Measurements from ENCODE around the gene PSTPIP2.
"Not testable (repeated sequence)": the region's sequence is repeated elsewhere in the genome, so short reads cannot be mapped to it uniquely, and the experiment has no call there.

Gene PSTPIP2

DNA sequence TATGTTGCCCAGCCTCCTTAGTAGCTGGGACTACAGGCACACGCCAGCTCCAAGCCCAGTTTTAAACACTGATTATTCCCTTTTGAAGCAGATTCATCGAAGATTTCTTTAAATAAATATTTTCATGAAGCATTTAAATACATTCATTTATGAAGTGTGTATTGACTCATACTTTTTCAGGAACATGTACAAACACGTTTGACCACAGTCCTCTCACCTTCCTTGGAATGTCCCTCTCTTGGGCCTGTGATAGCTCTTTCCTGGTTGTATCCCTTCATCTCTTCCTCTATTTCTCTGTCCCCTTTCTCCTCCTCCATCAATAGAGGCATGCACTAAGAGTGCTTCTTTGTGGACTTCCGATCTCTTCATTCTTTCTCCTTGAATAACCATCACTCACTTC is 2.5 kb downstream of the PSTPIP2 start:
- DNase-seq: no peak

DNA sequence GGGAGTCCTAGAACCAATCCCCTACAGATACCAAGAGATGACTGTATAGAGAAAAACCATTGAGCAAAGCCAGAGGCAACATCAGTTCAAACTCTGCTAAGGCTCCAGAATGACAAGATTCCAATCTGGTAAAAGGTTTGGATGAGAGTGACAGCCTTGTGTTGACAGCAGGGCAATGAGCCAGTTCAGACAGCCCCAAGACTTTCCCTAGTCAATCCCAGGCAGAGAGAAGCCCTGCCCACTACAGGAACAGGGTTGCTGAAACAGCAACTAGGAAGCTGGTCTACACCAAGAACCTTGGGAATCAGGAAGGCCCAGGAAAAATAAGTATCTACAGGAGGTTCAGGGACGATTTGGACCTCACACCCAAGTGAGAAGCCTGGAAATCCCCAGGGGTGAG is 3.3 kb downstream of the PSTPIP2 start:
- DNase-seq: no peak

DNA sequence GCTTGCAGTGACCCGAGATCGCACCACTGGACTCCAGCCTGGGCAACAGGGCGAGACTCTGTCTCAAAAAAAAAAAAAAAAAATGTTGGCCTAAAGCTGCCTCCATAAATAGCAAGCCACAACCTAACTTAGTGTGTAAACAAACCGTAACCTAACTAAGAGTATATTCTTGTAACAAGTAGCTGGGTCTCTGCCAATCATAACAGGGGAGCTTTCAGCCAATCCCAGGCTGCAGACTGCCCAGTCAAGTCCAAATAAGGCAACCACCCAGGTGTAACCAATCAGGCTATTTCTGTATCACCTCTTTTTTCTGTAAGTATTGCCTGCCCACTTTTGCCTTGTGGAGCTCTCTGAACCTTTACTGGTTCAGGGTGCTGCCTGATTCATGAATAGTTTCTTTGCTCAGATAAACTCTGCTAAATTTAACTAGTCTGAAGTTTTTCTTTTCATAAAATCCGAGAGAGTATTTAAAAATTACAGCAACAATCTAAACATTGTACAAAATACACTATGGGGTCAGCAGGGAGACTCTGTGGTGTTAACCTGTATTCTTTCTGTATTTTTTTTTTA is 4.5 kb downstream of the PSTPIP2 start:
- no peak for DNase-seq

DNA sequence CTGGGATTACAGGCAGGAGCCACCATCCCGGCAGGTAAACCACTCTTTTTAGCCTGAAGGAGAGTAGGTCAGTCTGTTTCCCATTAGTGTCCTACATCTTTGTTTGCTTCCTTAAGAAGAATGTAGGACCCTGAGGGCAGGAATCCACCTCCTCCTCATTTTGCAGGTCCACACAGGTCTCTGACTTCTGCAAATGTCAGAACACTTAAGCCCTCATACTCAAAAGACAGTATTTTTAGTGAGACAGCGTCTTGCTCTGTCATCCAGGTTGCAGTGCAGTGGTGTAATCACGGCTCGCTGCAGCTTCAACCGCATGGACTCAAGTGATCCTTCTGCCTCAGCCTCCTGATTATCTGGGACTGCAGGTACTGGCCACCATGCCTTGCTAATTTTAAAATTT is 9.3 kb downstream of the PSTPIP2 start:
- DNase-seq: no peak

DNA sequence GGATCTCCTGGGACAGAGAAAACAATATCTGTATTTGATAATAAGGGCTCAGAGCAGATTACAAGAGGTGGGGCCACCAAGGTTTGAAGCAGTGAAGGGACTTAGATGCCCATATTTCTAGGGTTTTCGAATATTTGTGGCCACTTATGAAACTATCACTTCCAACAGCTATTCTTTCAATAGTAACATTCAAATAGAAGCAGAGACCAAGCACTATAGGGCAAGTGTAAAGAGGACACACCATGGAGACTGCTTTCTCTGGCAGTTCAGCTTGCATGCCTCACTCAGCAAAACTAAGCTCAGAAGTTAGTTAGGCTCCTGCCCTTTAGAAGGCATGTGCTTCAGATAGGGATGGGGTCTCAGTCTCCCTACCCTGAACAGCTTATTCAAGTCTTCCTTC is 10.3 kb downstream of the PSTPIP2 start:
- no peak for DNase-seq

DNA sequence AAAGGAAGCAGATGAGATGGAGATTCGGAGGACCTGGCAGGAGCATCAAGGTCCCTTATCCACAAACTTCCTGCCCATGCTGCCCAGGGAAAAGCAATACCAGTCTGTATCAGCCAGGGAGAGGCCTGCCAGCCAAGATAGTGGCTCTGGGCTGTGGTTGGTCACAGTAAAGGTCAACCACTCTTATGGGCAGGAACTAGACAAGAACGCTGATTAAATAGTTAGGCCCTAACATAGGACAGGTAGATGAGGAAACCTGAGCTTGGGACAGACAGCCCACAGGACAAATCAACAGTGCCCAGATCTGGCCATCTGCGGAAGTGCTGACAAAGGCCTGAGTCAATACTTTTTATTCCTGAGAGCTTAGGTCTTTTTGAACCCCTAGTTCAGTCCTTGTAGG is 10.7 kb downstream of the PSTPIP2 start:
- no peak for DNase-seq

DNA sequence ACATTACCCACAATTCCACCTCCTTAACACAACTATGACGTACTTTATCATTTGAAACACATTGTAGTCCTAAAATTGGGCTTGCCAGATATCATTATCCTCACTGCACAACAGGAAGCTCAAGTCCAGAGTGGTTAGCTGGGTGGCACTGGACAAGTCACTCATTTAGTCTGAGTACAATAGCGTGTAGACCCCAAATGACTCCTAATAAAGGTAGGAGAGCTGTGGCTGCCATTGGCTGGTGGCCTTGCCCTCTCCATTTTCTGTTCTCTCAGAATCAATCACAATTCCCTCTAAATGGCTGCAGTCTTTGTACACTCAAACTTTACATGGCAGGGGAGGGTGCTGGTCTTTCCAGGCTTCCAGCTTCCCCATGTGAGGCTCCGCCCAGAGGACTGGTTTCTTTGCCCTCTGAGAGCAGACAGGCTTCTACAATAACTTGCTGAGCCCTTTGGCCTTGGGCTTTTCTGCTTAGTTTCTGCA is 11.7 kb downstream of the PSTPIP2 start:
- no peak for DNase-seq

DNA sequence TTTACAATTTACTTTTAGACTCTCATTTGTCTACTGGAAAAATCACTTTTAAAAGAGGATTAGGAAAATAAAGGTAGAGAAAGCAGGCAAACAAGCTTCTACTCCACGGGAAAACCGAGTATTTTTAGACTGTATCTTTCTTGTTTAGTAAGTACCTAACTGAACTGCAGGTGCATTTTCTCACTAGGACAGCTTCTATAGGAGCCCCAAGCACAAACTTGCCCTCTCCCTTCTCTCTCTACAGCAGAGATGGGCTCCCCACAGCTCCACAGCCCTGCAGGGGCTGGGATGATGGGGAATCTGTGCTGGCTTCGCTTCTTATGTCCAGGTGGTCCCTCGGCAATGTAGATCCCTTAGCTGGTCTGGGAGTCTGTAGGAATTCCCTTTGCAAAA is 16.2 kb downstream of the PSTPIP2 start:
- DNase-seq: no peak

DNA sequence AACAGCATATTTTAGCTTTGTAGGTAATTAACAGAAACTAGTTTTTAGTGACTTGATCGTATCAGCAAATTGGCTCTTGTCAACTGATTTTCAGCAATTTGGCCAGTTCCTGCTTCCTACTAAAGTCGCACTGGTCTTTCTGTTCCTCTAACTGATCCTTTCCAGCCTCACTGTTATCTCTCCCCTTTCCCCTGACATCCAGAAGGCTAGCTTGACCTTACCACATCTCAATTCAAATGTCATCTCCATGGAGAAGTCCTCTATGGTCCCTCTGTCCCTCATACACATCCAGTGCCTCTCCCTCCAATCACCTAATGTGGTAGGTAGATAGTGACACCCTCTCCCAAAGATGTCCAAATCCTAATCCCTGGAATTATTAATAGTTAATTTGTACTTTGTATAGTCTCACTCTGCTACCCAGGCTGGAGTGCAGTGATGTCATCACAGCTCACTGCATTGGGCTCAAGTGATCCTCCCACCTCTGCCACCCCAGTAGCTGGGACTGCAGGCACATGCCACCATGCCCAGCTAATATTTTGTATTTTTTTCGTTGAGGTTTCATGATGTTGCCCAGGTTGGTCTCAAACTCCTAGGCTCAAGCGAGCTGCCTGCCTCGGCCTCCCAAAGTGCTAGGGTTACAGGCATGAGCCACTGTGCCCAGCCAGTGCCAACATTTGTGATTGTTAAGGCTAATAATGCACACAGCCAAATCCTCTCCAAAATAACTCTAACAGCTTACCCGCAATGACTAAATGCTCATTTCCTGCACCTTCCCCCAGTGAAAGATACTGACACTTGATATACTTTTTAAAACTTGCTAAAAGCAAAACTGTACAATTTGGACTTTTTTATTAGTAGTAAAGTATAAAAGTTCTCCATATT is 16.9 kb downstream of the PSTPIP2 start:
- no peak for DNase-seq

GRCh38 chr18:46053368-46054095 is 18.5 kb downstream of the PSTPIP2 start:
- no peak for DNase-seq

GRCh38 chr18:46051731-46052461 is 20.2 kb downstream of the PSTPIP2 start:
- no peak for DNase-seq

- no peak for DNase-seq
Observed at GRCh38 chr18:46050268-46050667, 21.8 kb downstream of the PSTPIP2 start.

- DNase-seq: no peak
Observed at GRCh38 chr18:46048641-46049040, 23.4 kb downstream of the PSTPIP2 start.

DNA sequence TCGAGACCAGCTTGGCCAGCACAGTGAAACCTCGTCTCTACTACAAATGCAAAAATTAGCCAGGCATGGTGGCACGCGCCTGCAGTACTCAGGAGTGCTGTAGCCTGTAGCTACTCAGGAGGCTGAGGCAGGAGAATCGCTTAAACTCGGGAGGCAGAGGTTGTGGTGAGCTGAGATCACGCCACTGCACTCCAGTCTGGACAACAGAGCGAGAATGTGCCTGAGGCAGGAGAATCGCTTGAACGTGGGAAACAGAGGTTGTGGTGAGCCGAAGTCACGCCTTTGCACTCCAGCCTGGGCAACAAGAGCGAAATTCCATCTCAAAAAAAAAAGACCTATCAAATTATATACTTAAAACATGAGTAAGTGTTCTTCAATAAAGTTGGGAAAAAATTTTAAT is 24.7 kb downstream of the PSTPIP2 start:
- not testable (repeated sequence) for DNase-seq

DNA sequence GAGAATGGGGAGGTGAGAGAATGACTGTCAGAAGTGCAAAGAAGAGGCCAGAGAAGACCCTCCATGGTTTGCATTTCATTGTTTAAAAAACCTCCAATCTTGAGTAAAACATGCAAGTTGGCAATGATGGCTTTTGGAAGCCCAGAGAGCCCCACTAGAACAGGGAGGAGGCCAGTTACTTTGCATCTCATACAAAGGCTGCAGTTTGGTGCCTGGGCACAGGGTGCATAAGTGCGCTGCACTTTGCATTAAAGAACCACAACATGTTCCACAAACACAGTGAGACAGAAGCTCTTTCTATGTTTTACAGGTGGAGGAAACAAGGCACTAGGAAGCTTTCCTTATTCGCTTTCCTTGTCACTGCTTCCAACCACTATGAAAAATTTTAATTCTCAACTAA is 25.4 kb downstream of the PSTPIP2 start:
- DNase-seq: no peak

DNA sequence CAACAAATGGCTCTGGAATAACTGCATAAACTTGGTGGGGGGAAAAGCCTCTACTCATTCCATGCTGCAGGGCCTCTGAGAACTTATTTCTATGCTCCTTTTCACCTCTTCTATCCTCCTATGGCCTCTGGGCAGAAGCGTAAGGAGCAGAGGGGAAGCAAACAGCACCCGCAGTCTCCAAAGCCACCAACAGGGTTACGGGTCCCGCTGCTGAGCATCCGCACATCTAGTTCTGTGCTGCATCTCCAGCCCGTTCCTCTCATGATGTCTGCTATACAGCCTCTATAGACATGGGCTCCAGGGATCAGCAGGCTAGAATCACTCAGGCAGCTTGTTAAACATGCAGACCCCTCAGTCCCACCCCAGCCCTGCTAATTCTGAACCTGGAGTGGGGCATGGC is 25.9 kb downstream of the PSTPIP2 start:
- no peak for DNase-seq

DNA sequence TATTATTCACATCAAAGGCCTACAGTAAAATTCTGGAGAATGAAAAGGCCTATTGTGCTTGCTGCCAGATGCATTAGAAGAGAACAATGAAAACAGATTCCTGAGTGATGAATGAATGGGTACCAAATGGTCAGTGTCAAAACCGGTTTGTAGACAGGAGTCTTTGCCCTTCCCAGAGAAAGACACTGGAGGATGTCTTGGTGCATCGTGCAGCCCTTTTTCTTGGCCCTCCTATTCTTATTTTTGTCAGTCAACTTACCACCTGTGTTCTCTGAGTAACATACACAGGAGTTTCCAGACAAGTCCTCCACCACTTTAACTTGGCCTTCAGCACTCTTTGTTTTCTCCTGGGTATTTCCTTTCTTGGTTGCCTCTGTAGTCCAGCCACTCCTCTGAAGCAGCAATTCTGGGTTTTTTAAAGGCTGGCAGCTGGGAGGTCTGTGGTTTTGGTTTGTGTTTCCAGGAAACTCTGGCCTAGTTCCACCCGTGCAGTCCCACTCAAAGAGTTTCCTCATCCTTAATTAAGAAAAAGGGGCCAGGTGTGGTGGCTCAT is 29.4 kb downstream of the PSTPIP2 start:
- DNase-seq: no peak

- DNase-seq: no peak
Observed at GRCh38 chr18:46040747-46041104, 31.3 kb downstream of the PSTPIP2 start.

DNA sequence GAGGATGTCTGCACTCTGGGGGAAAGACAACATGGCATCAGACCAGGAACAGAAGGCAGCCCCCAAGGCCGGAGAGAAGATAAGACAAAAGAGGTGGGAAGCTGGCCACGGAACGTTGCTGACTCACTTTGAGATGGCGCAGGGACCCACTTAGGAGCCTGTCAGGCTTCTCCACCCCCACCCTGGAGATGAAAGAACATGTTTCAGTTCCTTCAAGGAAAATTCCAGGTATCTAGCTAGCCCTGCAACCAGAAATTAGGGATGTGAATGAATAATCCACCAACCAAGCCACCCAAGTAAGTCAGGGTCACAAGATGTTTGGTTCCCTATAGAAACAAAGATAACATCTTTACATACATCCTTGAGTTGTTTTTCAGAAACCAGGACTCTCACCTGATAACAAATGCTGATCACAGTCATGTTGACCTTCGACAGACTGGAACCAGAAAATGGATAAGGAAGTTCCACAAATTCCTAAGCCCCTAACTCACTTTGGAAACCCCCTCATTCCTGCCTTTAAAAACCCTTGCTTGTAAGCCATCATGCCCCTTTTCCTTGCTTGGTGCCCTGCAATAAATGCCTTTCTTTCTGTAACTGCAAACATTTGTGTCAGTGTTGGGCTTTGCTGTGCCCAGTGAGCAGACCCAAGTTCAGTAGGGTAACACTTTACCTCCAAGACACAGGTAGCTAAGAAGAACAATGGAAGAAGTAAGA is 31.9 kb downstream of the PSTPIP2 start:
- DNase-seq: no peak

DNA sequence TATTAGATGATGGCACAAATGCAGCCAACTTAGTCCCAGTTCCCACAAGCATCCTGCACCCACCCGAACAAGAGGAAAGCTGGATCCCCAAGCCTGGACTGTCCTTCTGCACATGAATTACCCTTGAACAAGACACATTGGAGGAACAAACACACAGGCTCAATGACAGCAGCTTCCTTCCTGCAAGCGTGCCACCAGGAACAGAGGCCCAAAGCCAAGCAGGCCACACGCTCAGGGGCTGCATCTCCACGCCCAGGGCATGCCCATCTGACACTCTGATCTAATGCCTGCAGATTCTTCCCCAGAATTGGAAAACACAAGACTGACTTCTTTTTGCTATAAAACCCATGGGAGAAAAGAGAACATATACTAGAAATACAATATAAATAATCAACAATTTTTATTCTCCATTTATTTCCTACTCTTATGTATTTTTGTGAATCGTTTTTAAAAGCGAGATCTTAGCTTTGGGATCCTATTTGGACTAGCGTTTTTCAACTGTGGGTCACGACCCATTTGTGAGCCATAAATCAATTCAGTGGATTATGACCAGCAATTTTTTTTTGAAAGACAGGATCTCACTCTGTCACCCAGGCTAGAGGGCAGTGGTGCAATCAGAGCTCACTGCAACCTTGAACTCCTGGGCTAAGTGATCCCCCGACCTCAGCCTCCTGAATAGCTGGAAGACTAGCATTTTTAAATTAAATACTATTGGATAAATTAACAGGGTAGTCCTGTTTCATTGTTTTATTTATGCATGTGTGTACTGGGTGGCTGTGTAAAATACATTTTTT is 34.4 kb downstream of the PSTPIP2 start:
- DNase-seq: no peak
